ENCODE data around the gene KRT16.

DNA sequence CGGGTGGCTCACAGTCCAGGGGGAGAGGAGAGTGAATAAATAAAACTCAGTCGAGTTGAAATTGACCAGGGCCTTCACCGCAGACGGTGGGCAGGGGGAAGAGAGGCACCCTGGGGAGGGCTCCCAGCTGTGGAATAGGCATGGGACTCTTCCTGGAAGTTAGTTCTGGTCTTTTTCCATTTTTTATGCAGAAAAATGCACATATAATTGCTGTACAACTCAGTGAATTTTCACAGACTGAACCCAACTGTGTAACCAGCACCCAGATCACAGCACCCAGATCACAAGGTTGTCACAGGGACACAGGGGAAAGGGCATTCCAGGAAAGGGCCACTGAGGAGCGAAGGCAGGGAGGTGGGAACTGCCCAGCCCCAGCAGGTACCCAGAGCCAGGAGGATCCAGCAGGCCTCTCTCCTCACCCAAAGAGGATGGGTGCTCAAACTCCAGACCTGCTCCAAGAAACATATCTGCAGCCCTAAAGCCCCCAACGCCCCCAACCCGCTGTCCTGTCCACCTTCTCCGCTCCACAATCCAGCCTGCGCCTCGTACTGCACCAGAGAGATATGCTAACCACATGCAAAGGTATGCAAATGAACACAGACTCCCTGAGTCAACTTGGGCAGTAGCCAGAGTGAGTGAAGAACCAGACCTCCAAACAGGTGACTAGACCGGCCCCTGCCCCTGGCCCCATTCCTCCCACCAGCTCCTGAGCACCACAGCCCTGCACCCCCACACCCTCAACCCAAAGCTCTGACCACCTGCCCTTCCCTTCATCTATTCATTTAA lies 47.1 kb upstream of the KRT16 start:
- TF ChIP-seq POLR2A (IDR thresholded peaks at IDR 0.05), result no peak
- TF ChIP-seq, protein P1, sequence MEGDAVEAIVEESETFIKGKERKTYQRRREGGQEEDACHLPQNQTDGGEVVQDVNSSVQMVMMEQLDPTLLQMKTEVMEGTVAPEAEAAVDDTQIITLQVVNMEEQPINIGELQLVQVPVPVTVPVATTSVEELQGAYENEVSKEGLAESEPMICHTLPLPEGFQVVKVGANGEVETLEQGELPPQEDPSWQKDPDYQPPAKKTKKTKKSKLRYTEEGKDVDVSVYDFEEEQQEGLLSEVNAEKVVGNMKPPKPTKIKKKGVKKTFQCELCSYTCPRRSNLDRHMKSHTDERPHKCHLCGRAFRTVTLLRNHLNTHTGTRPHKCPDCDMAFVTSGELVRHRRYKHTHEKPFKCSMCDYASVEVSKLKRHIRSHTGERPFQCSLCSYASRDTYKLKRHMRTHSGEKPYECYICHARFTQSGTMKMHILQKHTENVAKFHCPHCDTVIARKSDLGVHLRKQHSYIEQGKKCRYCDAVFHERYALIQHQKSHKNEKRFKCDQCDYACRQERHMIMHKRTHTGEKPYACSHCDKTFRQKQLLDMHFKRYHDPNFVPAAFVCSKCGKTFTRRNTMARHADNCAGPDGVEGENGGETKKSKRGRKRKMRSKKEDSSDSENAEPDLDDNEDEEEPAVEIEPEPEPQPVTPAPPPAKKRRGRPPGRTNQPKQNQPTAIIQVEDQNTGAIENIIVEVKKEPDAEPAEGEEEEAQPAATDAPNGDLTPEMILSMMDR (IDR thresholded peaks at IDR 0.05), result no peak
